ENCODE results near the gene TSC22D3.

- no peak for TF ChIP-seq CTCF (IDR thresholded peaks at IDR 0.05)
- no peak for TF ChIP-seq POLR2A (IDR thresholded peaks at IDR 0.05)
These were observed 45.3 kb downstream of the TSC22D3 start for GRCh38 chrX:107730298-107730655.

Measured in upper lobe of left lung (tissue), 4 donors.